Measurements from ENCODE around the gene TRAF3IP1.

DNA sequence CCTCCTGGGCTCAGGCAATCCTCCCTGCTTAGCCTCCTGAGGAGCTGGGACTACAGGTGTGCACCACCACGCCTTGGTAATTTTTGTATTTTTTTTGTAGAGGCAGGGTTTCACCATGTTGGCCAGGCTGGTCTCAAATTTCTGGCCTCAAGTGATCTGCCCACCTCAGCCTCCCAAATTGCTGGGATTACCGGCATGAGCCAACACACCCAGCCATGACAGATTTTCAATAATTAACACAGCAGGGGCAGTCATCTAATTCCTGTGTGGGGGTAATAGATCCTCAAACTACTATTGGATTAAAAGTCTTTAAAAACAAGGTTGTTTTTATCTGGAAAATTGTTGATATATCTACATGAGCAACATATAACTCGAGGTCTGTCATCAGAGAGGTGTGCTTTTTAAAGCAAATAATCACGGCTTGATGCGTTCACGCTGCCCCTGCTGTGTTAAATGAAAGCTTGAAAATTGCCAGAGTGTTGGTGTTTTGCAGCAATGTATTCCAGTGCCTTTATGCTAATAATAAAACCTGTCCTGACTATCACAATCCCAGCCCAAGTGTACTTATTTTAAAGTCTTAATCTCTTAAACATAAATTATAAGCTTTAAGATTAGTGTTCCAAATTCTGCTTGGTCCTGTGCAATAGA lies 70.8 kb downstream of the TRAF3IP1 start:
- TF ChIP-seq, protein P1, sequence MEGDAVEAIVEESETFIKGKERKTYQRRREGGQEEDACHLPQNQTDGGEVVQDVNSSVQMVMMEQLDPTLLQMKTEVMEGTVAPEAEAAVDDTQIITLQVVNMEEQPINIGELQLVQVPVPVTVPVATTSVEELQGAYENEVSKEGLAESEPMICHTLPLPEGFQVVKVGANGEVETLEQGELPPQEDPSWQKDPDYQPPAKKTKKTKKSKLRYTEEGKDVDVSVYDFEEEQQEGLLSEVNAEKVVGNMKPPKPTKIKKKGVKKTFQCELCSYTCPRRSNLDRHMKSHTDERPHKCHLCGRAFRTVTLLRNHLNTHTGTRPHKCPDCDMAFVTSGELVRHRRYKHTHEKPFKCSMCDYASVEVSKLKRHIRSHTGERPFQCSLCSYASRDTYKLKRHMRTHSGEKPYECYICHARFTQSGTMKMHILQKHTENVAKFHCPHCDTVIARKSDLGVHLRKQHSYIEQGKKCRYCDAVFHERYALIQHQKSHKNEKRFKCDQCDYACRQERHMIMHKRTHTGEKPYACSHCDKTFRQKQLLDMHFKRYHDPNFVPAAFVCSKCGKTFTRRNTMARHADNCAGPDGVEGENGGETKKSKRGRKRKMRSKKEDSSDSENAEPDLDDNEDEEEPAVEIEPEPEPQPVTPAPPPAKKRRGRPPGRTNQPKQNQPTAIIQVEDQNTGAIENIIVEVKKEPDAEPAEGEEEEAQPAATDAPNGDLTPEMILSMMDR (IDR thresholded peaks at IDR 0.05): no peak
- TF ChIP-seq POLR2A (IDR thresholded peaks at IDR 0.05): no peak
